ENCODE measurements around the gene GJA3.

GRCh38 chr13:20127262-20127561, 33.6 kb downstream of the GJA3 start:
- TF ChIP-seq CTCF (IDR thresholded peaks at IDR 0.05) = no peak
- no peak for TF ChIP-seq POLR2A (IDR thresholded peaks at IDR 0.05)
